Hepatocyte (in vitro differentiated cells): ENCODE results near the gene SLCO3A1. TPM values are rescaled to one million over a fixed set of nuclear protein-coding genes. Genes with fewer than 3 reads are reported as not detected.
A peak's percentile ranks its signal among the peaks of the same experiment; 100 is the strongest.

Experiments
- DNase-seq: peaks from one replicate; pipeline ENCODE4 v3.0.0-alpha.2; 2016; ENCODE audit warnings: low spot score
- H2AFZ ChIP-seq: fragments of 200-600 bp; sonication (generic); 2 replicates; pipeline ENCODE4 v1.6.0; 2016; ENCODE audit warnings: antibody characterized with exemption, mild to moderate bottlenecking
- H3K27ac ChIP-seq: fragments of 200-600 bp; sonication (generic); 2 replicates; pipeline ENCODE4 v1.5.1; 2016; ENCODE audit warnings: mild to moderate bottlenecking
- H3K27me3 ChIP-seq: fragments of 200-600 bp; sonication (generic); 2 replicates; pipeline ENCODE4 v1.6.1; 2016
- H3K36me3 ChIP-seq: fragments of 200-600 bp; sonication (generic); replicated peaks from 2 replicates; pipeline ENCODE4 v1.5.1; 2016; ENCODE audit warnings: low read depth; ENCODE audit not compliant: insufficient read depth
- H3K4me1 ChIP-seq: fragments of 200-600 bp; sonication (generic); 2 replicates; pipeline ENCODE4 v1.5.1; 2016; ENCODE audit warnings: mild to moderate bottlenecking, moderate library complexity; ENCODE audit not compliant: insufficient read depth
- H3K4me2 ChIP-seq: fragments of 200-600 bp; sonication (generic); 2 replicates; pipeline ENCODE4 v1.6.0; 2016
- H3K4me3 ChIP-seq: fragments of 200-600 bp; sonication (generic); 2 replicates; pipeline ENCODE4 v1.5.1; 2016; ENCODE audit warnings: mild to moderate bottlenecking
- H3K79me2 ChIP-seq: fragments of 200-600 bp; sonication (generic); 2 replicates; pipeline ENCODE4 v1.6.0; 2017; ENCODE audit warnings: mild to moderate bottlenecking
- H3K9me2 ChIP-seq: fragments of 200-600 bp; sonication (generic); replicated peaks from 2 replicates; pipeline ENCODE4 v1.6.0; 2017; ENCODE audit warnings: mild to moderate bottlenecking; ENCODE audit not compliant: insufficient read depth
- H3K9me3 ChIP-seq: fragments of 200-600 bp; sonication (generic); 2 replicates; pipeline ENCODE4 v1.5.1; 2016; ENCODE audit warnings: low read depth, mild to moderate bottlenecking
- H4K20me1 ChIP-seq: fragments of 200-600 bp; sonication (generic); 2 replicates; pipeline ENCODE4 v1.6.0; 2016; ENCODE audit warnings: mild to moderate bottlenecking; ENCODE audit not compliant: insufficient read depth, poor library complexity, severe bottlenecking
- EZH2 ChIP-seq: fragments of 200-600 bp; sonication (generic); IDR thresholded peaks from 2 replicates; pipeline ENCODE4 v1.6.1; 2016; ENCODE audit warnings: antibody characterized with exemption, mild to moderate bottlenecking, borderline replicate concordance
- EZH2phosphoT487 ChIP-seq: fragments of 200-600 bp; sonication (generic); IDR thresholded peaks from one replicate; pipeline ENCODE4 v1.6.1; 2018; ENCODE audit warnings: antibody characterized with exemption, mild to moderate bottlenecking, low read depth, moderate library complexity; ENCODE audit not compliant: unreplicated experiment, severe bottlenecking
- WGBS: methylation state at CpG from one replicate; pipeline ENCODE4 v1.1.6; 2016; ENCODE audit warnings: low lambda C conversion rate; ENCODE audit errors: missing lambda C conversion rate; 5-methylcytosine and 5-hydroxymethylcytosine counted together
- polyA plus RNA-seq: library from polyadenylated mRNA; unstranded; fragments of >200 nt; fragmentation: Nextera tagmentation; extraction: Ambion mirVana; gene quantifications from 2 replicates; pipeline ENCODE4 v1.2.1, GENCODE V29; 2016
- total RNA-seq: library from RNA; depleted of rRNA; stranded (reverse); fragments of >200 nt; gene quantifications from 2 replicates; pipeline ENCODE4 v1.2.3, GENCODE V29; 2014
- TF ChIP-seq, protein P1 (sequence below): fragments of 200-600 bp; sonication (generic); IDR thresholded peaks from 2 replicates; pipeline ENCODE4 v1.5.1; 2016; ENCODE audit warnings: antibody characterized with exemption, mild to moderate bottlenecking; ENCODE audit not compliant: poor library complexity

SLCO3A1 gene
- total and polyA plus RNA-seq, 2 experiments from 2014 or later = 1.3 to 5.4 TPM

DNA sequence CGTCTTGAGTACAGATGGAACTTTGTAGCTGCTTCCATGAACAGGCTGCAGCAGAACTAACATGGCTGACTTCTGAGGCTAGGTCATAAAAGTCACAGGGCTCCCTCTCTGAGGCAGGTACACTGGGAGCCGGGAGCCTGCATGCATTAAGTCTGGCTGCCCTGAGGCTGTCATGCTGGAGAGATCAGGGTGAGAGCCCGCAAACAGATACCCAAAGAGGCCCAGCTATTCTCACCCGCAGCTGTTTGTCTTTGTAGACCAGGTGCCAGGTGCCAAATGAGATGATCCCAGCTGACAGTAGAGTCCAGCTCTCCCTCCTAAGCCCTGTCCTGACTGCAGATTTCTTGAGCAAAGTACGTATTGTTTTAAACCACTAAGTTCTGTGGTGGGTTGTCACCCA, 8.6 kb upstream of the SLCO3A1 start:
- Histone ChIP-seq H3K36me3 (no peaks in the 10 kb centered on the region), H3K9me3 (no peaks in the 10 kb centered on the region), H3K27ac (no peak overlapping the region), H3K79me2 (no peaks in the 10 kb centered on the region), H4K20me1 (no peaks in the 10 kb centered on the region), H3K9me2 (no peaks in the 10 kb centered on the region), H3K4me1 (no peaks in the 10 kb centered on the region), H3K27me3 (peaks cover 18% of the 10 kb centered on the region), H3K4me3 (no peak overlapping the region), H2AFZ (no peak overlapping the region), H3K4me2 (no peak overlapping the region)
- WGBS = 57% methylated on average over 5 of the region's 5 CpGs
- TF ChIP-seq EZH2 = no peak
- no peak for DNase-seq

DNA sequence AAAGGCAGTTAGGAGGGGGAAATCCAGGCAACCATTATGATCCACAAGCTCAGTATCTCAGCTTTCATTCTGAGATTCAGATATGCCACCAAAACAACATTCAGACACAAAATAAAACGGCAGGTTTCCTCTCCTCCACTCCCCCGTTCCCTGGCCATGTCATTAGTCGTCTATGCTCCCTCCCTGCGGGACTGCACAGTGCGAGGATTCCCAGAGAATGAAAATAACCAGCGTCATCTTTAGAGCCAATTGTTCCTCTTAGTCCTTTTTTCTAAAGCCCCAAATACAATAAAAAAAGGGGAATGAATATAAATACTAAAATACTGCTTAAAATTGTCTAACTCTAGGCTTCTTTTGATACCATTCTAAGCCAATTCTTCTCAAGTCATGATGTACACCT, 7.8 kb upstream of the SLCO3A1 start:
- Histone ChIP-seq H3K36me3 (no peaks in the 10 kb centered on the region), H3K4me2 (no peak overlapping the region), H4K20me1 (no peaks in the 10 kb centered on the region), H3K4me3 (no peak overlapping the region), H3K27me3 (peaks cover 18% of the 10 kb centered on the region), H3K27ac (no peak overlapping the region), H3K79me2 (no peaks in the 10 kb centered on the region), H3K9me3 (no peaks in the 10 kb centered on the region), H2AFZ (no peak overlapping the region), H3K9me2 (no peaks in the 10 kb centered on the region), H3K4me1 (no peaks in the 10 kb centered on the region)
- WGBS = 82% methylated on average over 6 of the region's 6 CpGs
- DNase-seq = no peak
- TF ChIP-seq, protein P1, sequence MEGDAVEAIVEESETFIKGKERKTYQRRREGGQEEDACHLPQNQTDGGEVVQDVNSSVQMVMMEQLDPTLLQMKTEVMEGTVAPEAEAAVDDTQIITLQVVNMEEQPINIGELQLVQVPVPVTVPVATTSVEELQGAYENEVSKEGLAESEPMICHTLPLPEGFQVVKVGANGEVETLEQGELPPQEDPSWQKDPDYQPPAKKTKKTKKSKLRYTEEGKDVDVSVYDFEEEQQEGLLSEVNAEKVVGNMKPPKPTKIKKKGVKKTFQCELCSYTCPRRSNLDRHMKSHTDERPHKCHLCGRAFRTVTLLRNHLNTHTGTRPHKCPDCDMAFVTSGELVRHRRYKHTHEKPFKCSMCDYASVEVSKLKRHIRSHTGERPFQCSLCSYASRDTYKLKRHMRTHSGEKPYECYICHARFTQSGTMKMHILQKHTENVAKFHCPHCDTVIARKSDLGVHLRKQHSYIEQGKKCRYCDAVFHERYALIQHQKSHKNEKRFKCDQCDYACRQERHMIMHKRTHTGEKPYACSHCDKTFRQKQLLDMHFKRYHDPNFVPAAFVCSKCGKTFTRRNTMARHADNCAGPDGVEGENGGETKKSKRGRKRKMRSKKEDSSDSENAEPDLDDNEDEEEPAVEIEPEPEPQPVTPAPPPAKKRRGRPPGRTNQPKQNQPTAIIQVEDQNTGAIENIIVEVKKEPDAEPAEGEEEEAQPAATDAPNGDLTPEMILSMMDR = no peak
- TF ChIP-seq EZH2 (no peak), EZH2phosphoT487 (no peak)

GRCh38 chr15:91849180-91849579, 4.3 kb upstream of the SLCO3A1 start:
- Histone ChIP-seq H3K36me3 (no peaks in the 10 kb centered on the region), H3K4me3 (no peak overlapping the region), H3K4me2 (no peak overlapping the region), H3K79me2 (no peaks in the 10 kb centered on the region), H3K9me2 (no peaks in the 10 kb centered on the region), H2AFZ (no peak overlapping the region), H3K27me3 (peaks cover 26% of the 10 kb centered on the region), H4K20me1 (no peaks in the 10 kb centered on the region), H3K27ac (no peak overlapping the region), H3K9me3 (no peaks in the 10 kb centered on the region), H3K4me1 (no peaks in the 10 kb centered on the region)
- WGBS = 84% methylated on average over 3 of the region's 3 CpGs
- TF ChIP-seq EZH2 (no peak), EZH2phosphoT487 (no peak)
- TF ChIP-seq, protein P1 = no peak
- no peak for DNase-seq

- Histone ChIP-seq H3K9me2 (no peaks in the 10 kb centered on the region), H3K4me2 (no peak overlapping the region), H3K9me3 (no peaks in the 10 kb centered on the region), H2AFZ (no peak overlapping the region), H3K27me3 (peaks cover 25% of the 10 kb centered on the region), H3K27ac (no peak overlapping the region), H4K20me1 (no peaks in the 10 kb centered on the region), H3K79me2 (no peaks in the 10 kb centered on the region), H3K4me1 (no peaks in the 10 kb centered on the region), H3K4me3 (no peak overlapping the region), H3K36me3 (no peaks in the 10 kb centered on the region)
- TF ChIP-seq EZH2 (no peak), EZH2phosphoT487 (no peak)
- TF ChIP-seq, protein P1 = peak; percentile 46
- DNase-seq = peak; percentile 37
- 89% methylated on average over 7 of the region's 7 CpGs for WGBS
Measured at GRCh38 chr15:91849749-91850161, 3.8 kb upstream of the SLCO3A1 start.
